Immature natural killer cell (primary cell): ENCODE data around the gene TEAD1. TPM values are rescaled to one million over a fixed set of nuclear protein-coding genes. Genes with fewer than 3 reads are reported as not detected.

Source experiments
- DNase-seq, 3 donors: peaks; one replicate each; pipeline ENCODE4 v3.0.0; 2022; ENCODE audit warnings: mixed read lengths in 1 of 3
- H3K27ac Mint-ChIP-seq, 6 donors: one replicate each; pipeline ENCODE4 v1.8.0; 2020; ENCODE audit warnings: mixed read lengths in 6 of 6, mild to moderate bottlenecking in 5 of 6, inconsistent platforms in 4 of 6, moderate library complexity in 3 of 6
- H3K27me3 Mint-ChIP-seq, 3 donors: one replicate each; pipeline ENCODE4 v1.8.0; 2020 to 2021; ENCODE audit warnings: low read depth in 3 of 3, mild to moderate bottlenecking in 3 of 3, mixed read lengths in 3 of 3, moderate library complexity in 3 of 3, inconsistent platforms in 1 of 3
- H3K36me3 Mint-ChIP-seq, 3 donors: one replicate each; pipeline ENCODE4 v1.8.0; 2020; ENCODE audit warnings: mixed read lengths in 3 of 3, inconsistent platforms in 2 of 3, mild to moderate bottlenecking in 2 of 3
- H3K4me1 Mint-ChIP-seq, 2 donors: one replicate each; pipeline ENCODE4 v1.8.0; 2020; ENCODE audit warnings: inconsistent platforms in 2 of 2, mild to moderate bottlenecking in 2 of 2, mixed read lengths in 2 of 2, moderate library complexity in 1 of 2
- H3K4me3 Mint-ChIP-seq, 5 donors: one replicate each; pipeline ENCODE4 v1.8.0; 2020; ENCODE audit warnings: mild to moderate bottlenecking in 5 of 5, mixed read lengths in 5 of 5, inconsistent platforms in 3 of 5, moderate library complexity in 3 of 5
- H3K9me3 Mint-ChIP-seq, 6 donors: one replicate each; pipeline ENCODE4 v1.8.0; 2020; ENCODE audit warnings: mild to moderate bottlenecking in 6 of 6, mixed read lengths in 6 of 6, inconsistent platforms in 4 of 6, moderate library complexity in 3 of 6
- polyA plus RNA-seq, 3 donors: library from polyadenylated mRNA; unstranded; fragments of 300-500 nt; fragmentation: Illumina TruSeq; gene quantifications; one replicate each; pipeline ENCODE4 v1.2.3, GENCODE V29; 2021

The TEAD1 gene
- polyA plus RNA-seq, 3 donors from 2014 or later: not detected

DNA sequence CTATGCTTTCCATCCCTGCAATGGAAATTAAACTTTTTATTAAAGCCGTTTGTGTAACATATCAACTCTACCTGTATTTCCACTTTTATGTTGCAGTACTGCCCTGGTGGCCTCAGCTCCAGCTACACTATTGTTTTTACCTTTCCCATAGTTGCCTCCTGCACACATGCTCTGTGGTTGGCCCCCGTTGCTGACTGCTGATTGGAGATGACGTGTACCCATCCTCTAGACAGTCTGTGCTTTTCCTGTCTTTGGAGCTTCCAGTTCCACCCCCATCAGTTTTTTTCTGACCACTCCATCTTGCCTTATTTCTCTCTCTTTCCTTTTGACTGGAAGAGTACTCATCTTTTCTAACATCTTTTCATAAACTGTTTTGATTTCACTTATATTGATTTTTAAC lies 123.8 kb downstream of the TEAD1 start:
- no peak for DNase-seq
- no peaks in the 10 kb centered on the region for H3K4me1 Mint-ChIP-seq
- H3K27ac Mint-ChIP-seq: no peak overlapping the region
- H3K4me3 Mint-ChIP-seq: no peak overlapping the region
- peaks cover 0 to 3% (median 0%) of the 10 kb centered on the region in 6 donors for H3K9me3 Mint-ChIP-seq
- no peaks in the 10 kb centered on the region for H3K36me3 Mint-ChIP-seq
- peaks cover 2 to 17% (median 12%) of the 10 kb centered on the region in 3 donors for H3K27me3 Mint-ChIP-seq

DNA sequence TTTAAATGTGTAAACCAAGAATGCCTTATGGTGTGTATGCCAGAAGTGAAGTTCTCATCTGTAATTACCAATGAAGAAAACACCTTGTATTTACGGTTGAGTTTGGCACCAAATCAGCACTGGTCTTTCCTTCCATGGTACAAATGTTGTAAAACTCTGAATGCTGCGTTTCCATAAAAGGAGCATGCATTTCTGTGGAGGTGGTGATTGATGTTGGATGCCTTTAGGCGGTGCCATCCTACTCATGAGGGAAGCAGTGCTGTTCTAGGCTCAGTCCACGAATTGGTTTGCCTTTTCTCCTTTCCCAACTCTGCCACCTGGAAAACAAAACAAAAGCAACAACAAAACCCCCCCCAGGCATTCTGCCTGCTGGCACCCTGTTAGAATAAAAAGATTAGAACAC lies 124.4 kb downstream of the TEAD1 start:
- H3K9me3 Mint-ChIP-seq: peaks cover 0 to 3% (median 0%) of the 10 kb centered on the region in 6 donors
- H3K4me3 Mint-ChIP-seq: no peak overlapping the region
- no peak for DNase-seq
- H3K36me3 Mint-ChIP-seq: no peaks in the 10 kb centered on the region
- peaks cover 2 to 22% (median 12%) of the 10 kb centered on the region in 3 donors for H3K27me3 Mint-ChIP-seq
- H3K27ac Mint-ChIP-seq: no peak overlapping the region
- H3K4me1 Mint-ChIP-seq: no peaks in the 10 kb centered on the region

DNA sequence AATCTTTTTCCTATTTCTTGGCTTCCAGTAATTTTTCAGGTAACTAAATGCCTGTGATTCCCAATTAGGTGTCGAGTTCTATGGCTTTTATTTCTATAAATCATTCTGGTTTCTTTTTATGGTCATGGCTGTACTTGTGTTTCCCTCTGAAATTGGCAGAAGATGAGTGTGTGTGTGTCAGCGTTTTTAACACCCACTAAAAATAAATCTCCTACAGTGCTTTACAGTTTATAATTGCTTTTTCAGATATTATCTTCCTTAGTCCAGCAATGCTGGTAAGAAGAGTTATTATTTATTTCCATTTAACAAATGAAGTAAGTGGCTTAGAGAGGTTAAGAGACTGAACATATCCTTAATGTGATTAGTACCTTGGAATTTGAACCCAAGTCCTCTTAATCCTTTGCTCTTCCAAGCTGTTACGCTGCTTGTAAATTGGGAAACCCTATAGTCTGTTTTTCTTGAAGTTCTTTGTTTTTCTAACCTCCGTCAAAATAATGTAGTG lies 125.2 kb downstream of the TEAD1 start:
- H3K36me3 Mint-ChIP-seq: no peaks in the 10 kb centered on the region
- H3K4me1 Mint-ChIP-seq: no peaks in the 10 kb centered on the region
- DNase-seq: no peak
- peaks cover 0 to 3% (median 0%) of the 10 kb centered on the region in 6 donors for H3K9me3 Mint-ChIP-seq
- no peak overlapping the region for H3K27ac Mint-ChIP-seq
- H3K4me3 Mint-ChIP-seq: no peak overlapping the region
- peaks cover 2 to 25% (median 12%) of the 10 kb centered on the region in 3 donors for H3K27me3 Mint-ChIP-seq

DNA sequence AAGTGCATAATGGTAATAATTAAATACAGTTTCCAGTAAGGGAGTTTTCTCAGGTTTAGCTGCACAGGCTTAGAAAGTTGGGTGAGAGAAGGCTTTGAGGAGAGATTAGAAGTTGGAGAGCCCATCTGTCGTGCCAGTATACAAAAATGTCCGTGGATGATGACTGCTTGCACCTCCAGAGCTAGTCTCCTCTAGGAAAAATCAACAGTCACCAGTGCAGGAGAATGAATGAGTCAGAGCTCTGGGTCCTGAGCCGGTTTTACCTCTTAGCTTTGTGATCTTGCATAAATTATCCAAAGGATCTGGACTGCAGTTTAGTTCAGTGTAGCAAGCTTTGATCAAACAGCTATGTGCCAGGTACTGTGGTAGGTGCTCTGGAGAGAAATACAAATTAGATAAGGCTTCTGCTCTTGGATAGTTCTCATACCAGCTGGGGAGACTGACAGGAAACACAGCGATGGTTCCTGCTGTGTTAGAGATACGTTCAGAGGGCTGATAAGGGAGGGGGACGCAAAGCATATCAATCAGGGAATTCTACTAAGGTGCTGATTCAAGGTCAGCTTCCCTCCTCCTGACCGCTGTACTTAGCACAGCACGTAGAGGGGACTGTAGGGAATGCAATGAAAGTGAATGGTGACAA lies 125.9 kb downstream of the TEAD1 start:
- Mint-ChIP-seq H3K4me3 (no peak overlapping the region), H3K4me1 (no peaks in the 10 kb centered on the region), H3K27ac (no peak overlapping the region), H3K9me3 (peaks cover 0 to 3% (median 0%) of the 10 kb centered on the region in 6 donors), H3K36me3 (no peaks in the 10 kb centered on the region), H3K27me3 (peaks cover 2 to 25% (median 12%) of the 10 kb centered on the region in 3 donors)
- DNase-seq: no peak

DNA sequence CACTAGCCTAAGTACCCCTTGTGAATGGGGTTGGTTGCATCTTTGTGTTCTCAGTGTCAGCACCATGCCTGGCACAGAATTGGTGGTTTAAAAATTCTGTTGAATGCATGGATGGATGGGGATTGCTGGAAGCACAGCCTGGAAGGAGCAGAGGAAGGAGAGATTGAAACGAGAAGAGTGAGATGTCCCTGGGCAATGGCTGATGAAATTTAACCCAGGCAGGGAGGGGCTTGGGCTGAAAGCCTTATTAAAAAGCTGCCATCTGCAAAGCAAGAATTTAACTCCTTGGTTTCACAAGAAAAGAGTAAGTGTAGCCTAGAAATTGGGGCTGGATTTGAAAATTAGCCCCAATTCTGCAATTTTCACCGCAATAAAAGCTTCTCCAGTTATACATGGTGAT lies 126.7 kb downstream of the TEAD1 start:
- peaks cover 0 to 3% (median 0%) of the 10 kb centered on the region in 6 donors for H3K9me3 Mint-ChIP-seq
- no peaks in the 10 kb centered on the region for H3K36me3 Mint-ChIP-seq
- H3K4me3 Mint-ChIP-seq: no peak overlapping the region
- H3K27me3 Mint-ChIP-seq: peaks cover 2 to 23% (median 12%) of the 10 kb centered on the region in 3 donors
- no peak overlapping the region for H3K27ac Mint-ChIP-seq
- no peak for DNase-seq
- H3K4me1 Mint-ChIP-seq: no peaks in the 10 kb centered on the region

DNA sequence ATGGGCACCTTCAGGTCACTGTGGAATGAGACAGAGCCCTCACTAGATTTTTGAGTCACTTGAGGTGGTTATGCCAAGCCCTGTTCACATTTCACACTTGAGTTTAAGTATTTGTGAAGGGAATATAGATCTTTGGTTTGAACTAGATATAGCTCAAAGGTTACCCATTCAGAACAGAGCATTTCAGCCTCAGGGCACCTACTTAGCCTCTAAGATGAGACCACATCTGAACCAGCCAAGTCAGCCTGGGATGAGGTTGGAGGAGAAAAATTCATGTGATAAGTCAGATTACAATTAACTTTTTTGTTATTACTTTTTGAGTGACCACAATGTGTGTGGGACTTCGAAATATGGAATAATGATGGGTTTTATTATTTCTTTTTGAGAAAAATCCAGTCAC lies 127.8 kb downstream of the TEAD1 start:
- Mint-ChIP-seq H3K4me3 (no peak overlapping the region), H3K4me1 (no peaks in the 10 kb centered on the region), H3K27ac (no peak overlapping the region), H3K36me3 (no peaks in the 10 kb centered on the region), H3K9me3 (no peaks in the 10 kb centered on the region), H3K27me3 (peaks cover 2 to 20% (median 8%) of the 10 kb centered on the region in 3 donors)
- no peak for DNase-seq

DNA sequence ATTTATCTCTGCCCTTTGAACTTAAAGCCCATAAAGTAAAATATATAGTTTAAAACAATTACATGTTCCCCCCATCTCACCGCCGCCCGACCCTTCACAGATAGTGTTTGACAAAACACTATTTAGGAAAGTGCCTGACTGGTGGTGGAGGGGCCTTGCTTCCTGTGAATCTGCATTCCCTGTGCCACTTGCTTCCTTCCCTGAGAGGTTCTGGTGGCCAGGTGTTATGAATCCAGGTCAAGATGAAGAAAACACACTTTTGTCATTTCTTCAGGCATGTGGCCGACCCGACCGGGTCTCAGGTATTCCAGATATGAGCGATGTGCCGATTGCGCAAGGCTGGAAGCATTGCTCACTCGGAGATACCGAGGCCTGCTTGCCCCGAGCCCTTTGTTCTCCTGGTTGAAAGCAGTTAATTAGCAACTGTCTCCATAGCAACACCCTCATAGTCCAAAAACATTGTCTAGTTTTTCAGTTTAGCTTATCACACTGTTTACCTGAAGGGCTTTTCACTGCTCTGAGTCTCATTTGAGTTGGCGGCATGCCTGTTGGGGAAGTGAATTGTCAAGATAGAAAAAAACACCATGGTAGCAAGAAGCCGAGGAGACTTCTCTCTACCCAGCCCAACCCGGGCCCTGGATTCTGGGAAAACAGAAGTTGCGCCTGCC lies 128.3 kb downstream of the TEAD1 start:
- peaks cover 2 to 20% (median 7%) of the 10 kb centered on the region in 3 donors for H3K27me3 Mint-ChIP-seq
- no peaks in the 10 kb centered on the region for H3K9me3 Mint-ChIP-seq
- no peak overlapping the region for H3K27ac Mint-ChIP-seq
- no peak overlapping the region for H3K4me3 Mint-ChIP-seq
- no peaks in the 10 kb centered on the region for H3K36me3 Mint-ChIP-seq
- H3K4me1 Mint-ChIP-seq: no peaks in the 10 kb centered on the region
- DNase-seq: no peak

DNA sequence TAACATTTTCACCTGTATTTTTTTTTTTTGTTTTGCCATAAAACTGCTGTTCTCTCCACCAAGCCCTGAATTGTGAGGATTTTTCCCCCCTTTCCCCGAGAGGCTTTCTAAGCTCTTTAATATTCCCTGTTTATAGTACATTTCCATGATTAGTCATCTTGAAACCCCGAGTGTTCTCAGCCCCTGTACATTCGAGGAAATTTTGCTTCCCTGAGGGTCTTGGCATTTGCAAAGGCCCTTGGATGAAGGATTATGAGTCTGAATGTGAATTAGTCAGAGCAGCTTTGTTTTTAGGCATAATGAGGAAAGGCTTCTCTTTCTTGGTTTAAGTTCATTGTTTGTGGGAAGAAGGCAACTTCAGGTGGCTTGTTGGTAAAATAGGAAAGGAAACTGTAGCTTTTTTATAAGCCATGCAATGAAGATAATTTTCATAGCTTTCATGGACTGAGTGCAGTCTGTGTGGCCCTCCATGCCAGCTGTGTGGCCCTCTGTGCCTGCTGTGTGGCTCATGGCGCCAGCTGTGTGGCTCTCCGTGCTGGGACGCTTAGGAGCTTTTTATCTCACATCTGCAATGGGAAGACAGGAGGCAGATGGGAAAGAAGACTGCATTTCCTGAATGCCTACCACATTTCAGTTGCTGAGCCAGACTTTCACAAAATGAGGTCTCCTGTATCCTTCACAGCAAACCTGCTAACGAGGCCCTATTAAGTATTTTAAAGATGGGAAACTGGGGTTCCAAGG lies 129.0 kb downstream of the TEAD1 start:
- Mint-ChIP-seq H3K4me1 (no peaks in the 10 kb centered on the region), H3K27ac (no peak overlapping the region), H3K27me3 (peaks cover 2 to 18% (median 7%) of the 10 kb centered on the region in 3 donors), H3K9me3 (no peaks in the 10 kb centered on the region), H3K4me3 (no peak overlapping the region), H3K36me3 (no peaks in the 10 kb centered on the region)
- DNase-seq: no peak

DNA sequence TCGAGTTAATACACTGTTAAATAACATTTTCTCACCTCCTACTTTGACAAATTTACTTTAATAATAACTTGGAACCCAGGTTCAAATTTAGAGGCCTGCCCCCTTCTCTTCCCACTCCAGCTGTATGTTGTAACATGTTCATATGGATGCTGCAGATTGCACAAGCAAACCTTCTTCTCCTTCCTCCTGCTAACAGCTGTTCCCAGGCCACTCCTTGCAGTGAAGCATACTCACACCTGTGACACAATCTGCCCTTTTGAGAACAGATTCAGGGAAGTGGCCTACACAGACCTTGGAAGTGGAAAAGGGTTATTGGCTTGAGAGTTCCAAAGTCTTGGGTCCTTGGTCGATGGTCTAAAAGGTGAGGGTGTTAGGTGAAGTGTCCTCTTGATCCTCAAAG lies 131.9 kb downstream of the TEAD1 start:
- peaks cover 1 to 11% (median 6%) of the 10 kb centered on the region in 3 donors for H3K27me3 Mint-ChIP-seq
- H3K36me3 Mint-ChIP-seq: no peaks in the 10 kb centered on the region
- DNase-seq: no peak
- no peak overlapping the region for H3K27ac Mint-ChIP-seq
- H3K9me3 Mint-ChIP-seq: no peaks in the 10 kb centered on the region
- H3K4me1 Mint-ChIP-seq: no peaks in the 10 kb centered on the region
- no peak overlapping the region for H3K4me3 Mint-ChIP-seq

DNA sequence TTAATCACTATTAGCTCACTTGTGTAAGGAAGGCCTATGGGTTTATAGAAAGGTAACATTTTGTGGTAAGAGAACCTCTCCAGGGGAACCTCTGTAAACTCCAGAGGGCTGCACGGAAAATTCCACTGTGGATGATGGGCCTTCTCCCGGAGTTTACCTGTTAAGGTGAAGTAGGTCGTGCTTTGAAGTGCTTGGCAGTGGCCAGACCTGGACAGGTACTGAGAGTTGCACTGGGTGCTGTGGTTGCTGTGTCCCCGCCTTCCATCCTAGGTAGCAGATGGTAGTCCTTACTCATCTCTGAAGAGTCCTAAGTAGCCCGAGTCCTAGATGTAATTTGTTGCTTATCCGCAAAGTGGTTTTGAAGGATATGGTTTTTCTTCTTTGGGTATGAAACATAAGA lies 133.4 kb downstream of the TEAD1 start:
- H3K4me1 Mint-ChIP-seq: no peaks in the 10 kb centered on the region
- no peak for DNase-seq
- peaks cover 0 to 10% (median 4%) of the 10 kb centered on the region in 3 donors for H3K27me3 Mint-ChIP-seq
- H3K36me3 Mint-ChIP-seq: no peaks in the 10 kb centered on the region
- H3K9me3 Mint-ChIP-seq: no peaks in the 10 kb centered on the region
- no peak overlapping the region for H3K27ac Mint-ChIP-seq
- H3K4me3 Mint-ChIP-seq: no peak overlapping the region

DNA sequence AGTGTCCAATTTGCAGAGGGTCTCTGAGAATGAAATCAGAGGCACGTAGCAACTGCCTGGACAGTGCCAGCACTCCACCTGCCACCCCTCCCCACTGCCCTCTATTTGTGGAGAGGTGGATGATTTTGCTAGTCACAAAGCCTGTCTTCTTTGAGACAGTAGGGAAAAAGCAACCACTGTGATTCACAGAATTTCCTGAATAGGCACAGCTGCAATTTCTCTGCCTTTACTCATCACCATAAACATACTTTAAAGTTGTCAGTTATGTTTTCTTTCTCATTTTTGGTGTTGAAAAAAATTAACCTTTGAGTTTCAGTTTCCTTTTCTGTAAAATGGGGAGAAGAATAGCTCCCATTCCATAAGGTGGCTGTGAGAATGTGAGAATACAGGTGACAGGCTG lies 134.3 kb downstream of the TEAD1 start:
- H3K36me3 Mint-ChIP-seq: no peaks in the 10 kb centered on the region
- DNase-seq: no peak
- no peak overlapping the region for H3K27ac Mint-ChIP-seq
- no peaks in the 10 kb centered on the region for H3K4me1 Mint-ChIP-seq
- H3K9me3 Mint-ChIP-seq: no peaks in the 10 kb centered on the region
- no peak overlapping the region for H3K4me3 Mint-ChIP-seq
- peaks cover 0 to 7% (median 4%) of the 10 kb centered on the region in 3 donors for H3K27me3 Mint-ChIP-seq

DNA sequence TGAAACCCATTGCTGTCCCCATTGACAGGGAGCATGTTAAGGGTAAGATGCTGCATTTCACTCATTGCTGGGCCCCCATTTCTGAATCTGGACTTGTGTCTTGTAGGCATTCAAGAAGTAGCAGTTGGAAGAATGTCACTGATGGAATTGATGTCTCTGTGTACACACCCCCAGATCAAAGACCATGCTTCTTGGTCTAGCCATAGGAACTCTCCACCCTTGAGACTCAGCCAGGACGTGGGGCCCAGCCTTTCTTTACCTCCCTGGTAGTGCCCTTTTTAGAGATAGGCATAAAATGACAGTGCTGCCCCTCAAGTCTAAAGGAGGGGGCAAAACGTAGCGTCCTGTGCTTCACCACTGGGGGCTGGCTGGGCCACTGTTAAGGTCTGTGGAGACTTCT lies 135.1 kb downstream of the TEAD1 start:
- no peak for DNase-seq
- Mint-ChIP-seq H3K27ac (no peak overlapping the region), H3K36me3 (no peaks in the 10 kb centered on the region), H3K4me1 (no peaks in the 10 kb centered on the region), H3K27me3 (peaks cover 0 to 6% (median 4%) of the 10 kb centered on the region in 3 donors), H3K9me3 (no peaks in the 10 kb centered on the region), H3K4me3 (no peak overlapping the region)

DNA sequence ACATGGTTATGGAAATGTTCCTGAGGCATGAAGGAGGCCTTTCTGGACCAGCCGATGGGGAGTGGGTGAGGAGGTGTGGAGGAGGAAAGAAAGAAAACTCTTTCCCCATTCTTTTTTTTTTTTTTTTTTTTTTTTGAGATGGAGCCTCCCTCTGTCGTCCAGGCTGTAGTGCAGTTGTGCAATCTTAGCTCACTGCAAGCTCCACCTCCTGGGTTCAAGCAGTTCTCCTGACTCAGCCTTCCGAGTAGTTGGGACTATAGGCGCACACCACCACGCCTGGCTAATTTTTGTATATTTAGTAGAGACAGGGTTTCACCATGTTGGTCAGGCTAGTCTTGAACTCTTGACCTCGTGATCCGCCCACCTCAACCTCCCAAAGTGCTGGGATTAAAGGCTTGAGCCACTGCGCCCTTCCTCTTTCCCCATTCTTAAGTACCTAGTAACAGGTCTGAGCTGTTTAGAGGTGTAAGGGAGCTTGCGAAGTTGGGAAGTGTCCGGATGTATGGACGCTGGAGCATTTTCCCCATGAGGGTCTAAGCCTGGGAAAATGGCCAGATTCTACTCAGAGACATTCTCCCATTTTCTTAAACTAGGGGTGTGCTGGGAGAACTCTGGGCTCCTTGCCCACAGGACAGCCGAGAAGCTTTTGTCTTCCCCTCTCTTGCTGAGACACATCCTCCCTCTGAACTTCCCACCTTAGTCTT lies 135.8 kb downstream of the TEAD1 start:
- peaks cover 0 to 6% (median 4%) of the 10 kb centered on the region in 3 donors for H3K27me3 Mint-ChIP-seq
- no peaks in the 10 kb centered on the region for H3K36me3 Mint-ChIP-seq
- no peaks in the 10 kb centered on the region for H3K9me3 Mint-ChIP-seq
- H3K4me3 Mint-ChIP-seq: no peak overlapping the region
- H3K4me1 Mint-ChIP-seq: no peaks in the 10 kb centered on the region
- no peak for DNase-seq
- H3K27ac Mint-ChIP-seq: no peak overlapping the region

DNA sequence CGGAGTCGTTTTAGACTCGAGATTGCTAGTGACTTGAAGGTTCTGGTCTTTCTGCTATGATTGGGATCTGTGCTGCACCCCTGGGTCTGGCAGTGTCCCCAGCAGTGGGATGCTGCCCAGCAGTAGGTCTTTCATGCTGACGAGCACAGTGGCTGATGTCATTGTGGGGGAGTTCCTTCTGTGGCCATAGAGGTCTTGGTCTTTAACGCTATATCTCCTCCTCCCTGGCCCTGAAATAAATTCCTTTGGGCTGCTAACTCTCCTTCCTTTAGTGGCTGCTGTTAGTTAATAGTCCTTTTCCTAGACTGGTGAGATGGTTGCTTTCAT lies 136.3 kb downstream of the TEAD1 start:
- Mint-ChIP-seq H3K4me3 (no peak overlapping the region), H3K4me1 (no peaks in the 10 kb centered on the region), H3K27ac (no peak overlapping the region), H3K9me3 (no peaks in the 10 kb centered on the region), H3K36me3 (no peaks in the 10 kb centered on the region), H3K27me3 (peaks cover 0 to 6% (median 4%) of the 10 kb centered on the region in 3 donors)
- DNase-seq: no peak
